DMS 273 treated with DMSO at 0.1 percent for 48 hours (cell line): ENCODE results near the gene IL6.
"Not testable (repeated sequence)": the region's sequence is repeated elsewhere in the genome, so short reads cannot be mapped to it uniquely, and the experiment has no call there.

ENCODE experiments used
- DNase-seq: peaks from one replicate; lab custom pipeline; 2025; lab: John Stamatoyannopoulos, UW

IL6 gene

GRCh38 chr7:22703978-22704610, 22.9 kb upstream of the IL6 start:
- DNase-seq: not testable (repeated sequence)

DNA sequence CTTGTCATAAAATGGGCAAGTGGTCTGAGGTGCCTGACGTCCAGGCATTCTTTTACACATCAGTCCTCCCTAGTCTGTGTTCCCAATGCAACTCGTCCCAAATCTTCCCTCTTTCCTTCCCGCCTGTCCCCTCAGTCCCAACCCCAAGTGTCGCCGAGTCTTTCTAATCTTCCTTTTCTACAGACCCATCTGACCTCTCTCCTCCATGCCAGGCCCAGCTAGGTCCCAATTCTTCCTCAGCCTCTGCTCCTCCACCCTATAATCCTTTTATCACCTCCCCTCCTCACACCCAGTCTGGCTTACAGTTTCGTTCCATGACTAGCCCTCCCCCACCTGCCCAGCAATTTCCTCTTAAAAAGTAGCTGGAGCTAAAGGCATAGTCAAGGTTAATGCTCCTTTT, 22.3 kb upstream of the IL6 start:
- not testable (repeated sequence) for DNase-seq

DNA sequence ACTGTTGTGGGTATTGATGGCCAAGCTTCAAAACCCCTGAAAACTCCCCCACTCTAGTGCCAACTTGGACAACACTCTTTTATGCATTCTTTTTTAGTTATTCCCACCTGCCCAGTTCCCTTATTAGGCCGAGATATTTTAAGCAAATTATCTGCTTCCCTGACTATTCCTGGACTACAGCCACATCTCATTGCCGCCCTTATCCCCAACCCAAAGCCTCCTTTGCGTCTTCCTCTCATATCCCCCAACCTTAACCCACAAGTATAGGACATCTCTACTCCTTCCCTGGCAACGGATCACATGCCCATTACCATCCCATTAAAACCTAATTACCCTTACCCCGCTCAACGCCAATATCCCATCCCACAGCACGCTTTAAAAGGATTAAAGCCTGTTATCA, 21.1 kb upstream of the IL6 start:
- not testable (repeated sequence) for DNase-seq

GRCh38 chr7:22707026-22707691, 19.8 kb upstream of the IL6 start:
- DNase-seq: not testable (repeated sequence)

DNA sequence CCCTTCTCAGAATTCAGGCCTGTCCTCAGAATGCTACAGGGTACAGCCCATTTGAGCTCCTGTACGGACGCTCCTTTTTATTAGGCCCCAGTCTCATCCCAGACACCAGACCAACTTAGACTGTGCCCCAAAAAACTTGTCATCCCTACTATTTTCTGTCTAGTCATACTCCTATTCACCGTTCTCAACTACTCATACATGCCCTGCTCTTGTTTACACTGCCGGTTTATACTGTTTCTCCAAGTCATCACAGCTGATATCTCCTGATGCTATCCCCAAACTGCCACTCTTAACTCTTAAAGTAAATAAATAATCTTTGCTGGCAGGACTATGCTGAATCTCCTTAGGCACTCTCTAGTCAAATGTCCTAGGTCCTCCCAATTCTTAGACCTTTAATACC, 18.8 kb upstream of the IL6 start:
- not testable (repeated sequence) for DNase-seq

GRCh38 chr7:22708677-22709061, 18.3 kb upstream of the IL6 start:
- DNase-seq: not testable (repeated sequence)

GRCh38 chr7:22709062-22709829, 17.8 kb upstream of the IL6 start:
- DNase-seq: not testable (repeated sequence)

DNA sequence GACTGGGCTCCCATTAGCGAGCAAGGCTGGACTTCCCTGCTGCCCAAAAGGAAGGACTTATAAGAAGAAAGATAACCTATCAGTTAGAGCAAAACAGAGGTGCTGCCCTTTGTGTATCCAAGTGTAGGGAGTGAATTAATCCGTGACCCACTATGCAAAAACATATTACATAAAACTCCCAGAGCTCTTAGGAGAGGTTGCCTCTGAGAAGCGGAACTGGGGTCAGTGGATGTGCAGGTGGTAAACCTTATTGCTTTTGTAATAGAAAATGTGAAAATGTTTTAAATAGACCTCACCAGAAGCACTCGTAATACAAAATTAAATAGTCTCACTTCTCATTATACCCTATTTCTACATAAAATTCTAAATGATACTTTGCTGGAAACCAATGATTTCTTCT, 17.1 kb upstream of the IL6 start:
- no peak for DNase-seq

DNA sequence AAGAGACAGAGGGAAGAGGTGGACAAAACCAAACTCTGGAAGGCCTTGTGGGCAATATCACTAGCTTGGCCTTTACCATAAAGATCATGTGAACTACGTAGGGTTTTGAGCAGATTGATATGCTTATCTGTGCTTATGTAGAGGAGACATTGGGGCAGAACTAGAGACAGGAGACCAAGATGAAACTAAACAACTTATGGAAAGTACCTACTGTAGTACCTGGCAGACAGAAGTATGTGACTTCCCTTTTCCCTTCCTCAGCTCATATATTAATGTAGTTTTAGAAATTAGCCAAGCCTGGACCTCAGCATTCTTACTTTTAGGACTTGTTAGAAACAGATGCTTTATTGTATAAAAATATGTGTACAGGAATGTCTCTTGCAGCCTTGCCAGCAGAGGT, 14.0 kb upstream of the IL6 start:
- DNase-seq: no peak

DNA sequence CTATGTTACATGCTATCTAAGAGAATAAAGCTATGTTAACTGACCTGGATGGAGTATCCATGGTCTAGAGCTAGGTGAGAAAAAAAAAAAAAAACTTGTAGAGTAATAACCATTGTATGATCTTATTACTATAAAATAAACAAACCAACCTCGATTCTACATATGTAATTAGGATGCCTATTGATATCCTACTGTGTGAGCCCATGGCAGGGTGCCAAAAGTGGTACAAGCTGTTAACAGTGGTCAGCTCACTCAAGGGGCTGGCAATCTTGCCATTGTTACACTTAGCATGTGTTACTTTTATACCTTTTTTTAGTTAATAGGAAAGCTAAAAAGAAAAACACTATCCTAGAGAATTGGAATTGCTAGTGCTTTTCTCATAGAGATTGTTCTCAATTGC, 13.5 kb upstream of the IL6 start:
- no peak for DNase-seq

DNA sequence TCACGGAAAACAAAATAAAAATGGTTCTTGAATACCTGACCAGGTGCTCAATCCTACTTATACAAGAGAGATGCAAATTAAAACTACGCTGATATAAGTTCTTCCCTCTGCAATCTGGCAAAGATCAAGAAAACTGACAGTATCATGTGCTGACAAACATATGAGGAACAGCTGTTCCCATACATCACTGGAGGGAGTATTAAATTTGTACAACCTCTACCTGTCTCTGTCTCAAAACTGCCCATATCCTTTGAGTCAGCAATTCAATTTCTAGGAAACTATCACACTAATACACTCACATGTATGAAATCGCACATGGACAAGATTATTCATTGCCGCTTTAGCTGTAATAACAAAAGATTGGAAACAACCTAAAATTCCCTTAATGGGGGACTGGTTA, 11.0 kb upstream of the IL6 start:
- DNase-seq: no peak

DNA sequence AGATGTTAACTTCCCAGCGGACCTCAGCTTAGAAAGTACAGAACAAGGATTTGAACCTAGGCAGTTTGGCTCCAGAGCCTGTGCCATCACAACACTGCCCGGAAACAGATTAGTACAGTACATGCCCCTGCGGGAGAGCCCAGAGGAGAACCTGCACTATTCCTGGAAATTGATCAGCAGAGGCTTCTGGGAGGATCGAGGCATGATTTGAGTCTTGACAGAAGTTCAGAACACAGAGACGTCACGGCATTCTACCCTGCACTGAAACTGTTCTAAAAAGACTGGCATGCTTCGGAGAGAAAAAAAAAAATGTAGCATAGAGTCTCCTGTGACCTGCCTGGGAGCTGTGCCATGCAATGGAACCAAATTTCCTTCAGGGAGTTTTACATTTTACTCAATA, 9.2 kb upstream of the IL6 start:
- DNase-seq: no peak

- no peak for DNase-seq
These were observed 8.7 kb upstream of the IL6 start for GRCh38 chr7:22718200-22718711.

DNA sequence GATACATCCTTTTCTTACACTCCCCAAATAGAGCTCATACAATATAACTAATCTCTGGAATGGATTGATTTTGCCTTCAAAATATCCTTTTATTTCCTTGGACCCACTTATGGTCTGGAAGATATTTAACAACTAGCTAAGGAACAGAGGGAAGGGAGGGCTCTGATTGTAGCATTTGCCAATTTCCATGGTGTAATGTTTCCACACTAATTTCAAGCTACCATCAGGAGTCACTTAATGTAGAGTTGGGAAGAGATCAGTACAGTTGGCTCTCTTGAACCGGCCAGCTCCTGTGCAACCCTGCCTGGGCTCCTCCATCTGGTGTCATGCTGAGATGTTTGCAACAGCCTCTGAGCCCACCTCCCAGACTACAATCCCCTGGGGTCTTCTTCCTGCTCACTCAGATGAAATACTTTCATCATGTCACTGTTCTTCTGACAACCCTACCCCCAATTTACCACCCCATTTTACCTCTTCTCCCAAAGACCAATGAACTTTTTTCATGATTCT, 8.0 kb upstream of the IL6 start:
- DNase-seq: no peak

- DNase-seq: no peak
These were observed 5.9 kb upstream of the IL6 start for GRCh38 chr7:22720791-22721786.

GRCh38 chr7:22722536-22723180, 4.3 kb upstream of the IL6 start:
- no peak for DNase-seq

DNA sequence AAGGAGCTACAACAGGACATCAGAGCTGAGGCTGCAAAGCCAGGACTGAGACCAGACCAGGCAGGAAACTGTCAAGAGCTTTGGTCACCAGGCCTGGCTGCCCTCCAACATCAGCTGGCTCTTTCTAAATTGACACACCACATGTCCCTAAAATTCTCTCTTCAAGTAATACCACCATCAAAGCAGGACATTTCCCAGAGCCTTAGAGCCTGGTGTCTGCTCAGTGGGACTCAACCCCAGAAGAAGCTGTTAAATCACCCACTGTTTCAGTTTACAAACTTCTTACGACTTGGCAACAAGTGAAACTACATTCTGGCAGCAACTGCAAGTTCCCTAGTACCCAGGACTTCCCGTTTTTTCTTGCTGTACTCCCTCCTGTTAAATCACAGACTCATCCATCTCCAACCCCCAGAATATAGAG, 3.8 kb upstream of the IL6 start:
- no peak for DNase-seq

DNA sequence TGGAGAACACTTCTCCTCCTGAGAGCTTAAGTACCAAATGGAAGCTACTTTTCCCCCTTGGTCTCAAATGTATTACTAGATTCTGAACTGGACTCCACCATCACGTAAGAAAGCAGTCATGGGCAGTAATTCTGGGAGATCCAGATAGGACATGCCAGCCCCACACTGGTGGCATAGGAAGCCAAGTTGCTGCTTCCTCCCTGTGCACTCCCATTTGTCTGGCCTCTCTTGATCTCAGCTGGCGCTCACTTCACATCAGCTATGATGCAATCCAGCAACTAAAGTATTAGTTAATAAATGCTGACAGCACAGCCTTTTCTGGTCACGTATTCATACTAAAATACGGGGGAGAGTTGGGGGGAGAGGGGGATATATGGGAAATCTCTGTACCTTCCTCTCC, 3.4 kb upstream of the IL6 start:
- DNase-seq: no peak

DNA sequence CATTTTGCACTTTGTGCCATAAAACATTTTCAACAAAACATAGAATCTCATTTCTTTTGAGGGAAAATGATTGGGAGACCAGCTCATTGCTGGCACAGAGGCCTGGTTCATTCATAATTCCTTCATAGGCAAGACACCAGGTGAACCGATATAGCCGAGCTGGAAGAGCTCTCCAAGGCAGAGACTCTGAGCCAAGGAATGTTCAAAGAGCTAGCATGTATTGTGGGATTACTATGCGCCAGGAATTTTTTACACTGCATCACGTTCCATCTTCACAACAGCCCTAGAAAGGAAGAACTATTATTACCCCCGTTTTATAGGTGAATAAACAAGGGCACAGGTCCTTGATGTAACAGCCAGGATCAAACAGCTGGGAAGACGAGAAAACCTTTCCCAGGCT, 2.1 kb upstream of the IL6 start:
- no peak for DNase-seq

DNA sequence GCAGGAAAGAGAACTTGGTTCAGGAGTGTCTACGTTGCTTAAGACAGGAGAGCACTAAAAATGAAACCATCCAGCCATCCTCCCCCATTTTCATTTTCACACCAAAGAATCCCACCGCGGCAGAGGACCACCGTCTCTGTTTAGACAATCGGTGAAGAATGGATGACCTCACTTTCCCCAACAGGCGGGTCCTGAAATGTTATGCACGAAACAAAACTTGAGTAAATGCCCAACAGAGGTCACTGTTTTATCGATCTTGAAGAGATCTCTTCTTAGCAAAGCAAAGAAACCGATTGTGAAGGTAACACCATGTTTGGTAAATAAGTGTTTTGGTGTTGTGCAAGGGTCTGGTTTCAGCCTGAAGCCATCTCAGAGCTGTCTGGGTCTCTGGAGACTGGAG, 1.4 kb upstream of the IL6 start:
- DNase-seq: no peak

DNA sequence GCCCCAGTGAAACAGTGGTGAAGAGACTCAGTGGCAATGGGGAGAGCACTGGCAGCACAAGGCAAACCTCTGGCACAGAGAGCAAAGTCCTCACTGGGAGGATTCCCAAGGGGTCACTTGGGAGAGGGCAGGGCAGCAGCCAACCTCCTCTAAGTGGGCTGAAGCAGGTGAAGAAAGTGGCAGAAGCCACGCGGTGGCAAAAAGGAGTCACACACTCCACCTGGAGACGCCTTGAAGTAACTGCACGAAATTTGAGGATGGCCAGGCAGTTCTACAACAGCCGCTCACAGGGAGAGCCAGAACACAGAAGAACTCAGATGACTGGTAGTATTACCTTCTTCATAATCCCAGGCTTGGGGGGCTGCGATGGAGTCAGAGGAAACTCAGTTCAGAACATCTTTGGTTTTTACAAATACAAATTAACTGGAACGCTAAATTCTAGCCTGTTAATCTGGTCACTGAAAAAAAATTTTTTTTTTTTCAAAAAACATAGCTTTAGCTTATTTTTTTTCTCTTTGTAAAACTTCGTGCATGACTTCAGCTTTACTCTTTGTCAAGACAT, 574 bp upstream of the IL6 start:
- peak; percentile 60 for DNase-seq
